Fibroblast of villous mesenchyme (primary cell): ENCODE measurements around the gene SKA2. TPM values are rescaled to one million over a fixed set of nuclear protein-coding genes. Genes with fewer than 3 reads are reported as not detected.

Source experiments
- DNase-seq: peaks from one replicate; pipeline ENCODE4 v3.0.0-alpha.2; 2010; ENCODE audit warnings: low read depth
- H3K4me3 ChIP-seq: 2 replicates; pipeline ENCODE4 v1.5.1; 2011; ENCODE audit warnings: low read depth, mild to moderate bottlenecking, low read length
- total RNA-seq: library from RNA; depleted of rRNA; stranded (reverse); fragments of >200 nt; gene quantifications from 2 replicates; pipeline ENCODE4 v1.2.3, GENCODE V29; 2012
- TF ChIP-seq, protein P1 (sequence below): IDR thresholded peaks from 2 replicates; pipeline ENCODE4 v1.5.1; 2012; ENCODE audit warnings: low read depth, mild to moderate bottlenecking, low read length; ENCODE audit not compliant: insufficient read depth

The SKA2 gene
- total RNA-seq: 52.2 and 68.2 TPM in 2 replicates

DNA sequence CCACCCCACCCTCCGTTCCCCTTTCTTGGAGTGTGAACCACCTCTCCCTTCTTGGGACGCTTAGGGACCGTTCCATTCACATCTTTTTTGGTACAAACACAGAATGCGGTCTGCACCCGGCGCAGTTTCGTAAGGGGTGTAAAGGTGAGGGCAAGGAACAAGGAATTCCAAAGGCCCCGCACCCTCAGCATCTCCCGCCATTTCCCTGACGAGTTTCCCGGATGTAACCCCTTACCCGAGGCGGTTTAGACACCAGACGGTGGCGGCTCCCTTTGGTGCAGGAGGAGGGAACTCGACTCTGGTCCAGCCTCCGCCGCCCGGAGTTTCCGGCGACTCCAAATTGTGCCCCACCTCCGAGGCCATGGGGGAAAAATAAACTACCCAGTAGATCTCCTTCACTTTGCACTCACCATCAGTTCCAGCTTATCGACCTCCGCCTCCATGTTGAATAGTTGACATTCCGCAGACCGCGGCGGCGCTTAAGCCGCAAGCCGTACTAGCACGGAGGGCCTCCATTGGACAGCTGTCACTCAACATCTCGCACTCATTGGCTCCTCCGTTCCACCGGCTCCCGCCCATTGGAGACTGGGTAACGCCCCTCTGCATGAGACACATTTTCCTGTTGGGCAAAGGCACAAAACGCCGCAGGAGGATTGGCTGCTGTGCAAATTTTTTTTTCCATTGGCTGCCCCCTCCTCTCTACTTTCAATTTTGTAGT is at the start of gene SKA2:
TSS of gene SKA2 (minus strand) at position 466 of the 718 bp plus-strand sequence. CDS start at position 443, 23 bp downstream.
- peak within 1 kb of the TSS; percentile 77 for H3K4me3 ChIP-seq
- DNase-seq: no peak
- TF ChIP-seq, protein P1, sequence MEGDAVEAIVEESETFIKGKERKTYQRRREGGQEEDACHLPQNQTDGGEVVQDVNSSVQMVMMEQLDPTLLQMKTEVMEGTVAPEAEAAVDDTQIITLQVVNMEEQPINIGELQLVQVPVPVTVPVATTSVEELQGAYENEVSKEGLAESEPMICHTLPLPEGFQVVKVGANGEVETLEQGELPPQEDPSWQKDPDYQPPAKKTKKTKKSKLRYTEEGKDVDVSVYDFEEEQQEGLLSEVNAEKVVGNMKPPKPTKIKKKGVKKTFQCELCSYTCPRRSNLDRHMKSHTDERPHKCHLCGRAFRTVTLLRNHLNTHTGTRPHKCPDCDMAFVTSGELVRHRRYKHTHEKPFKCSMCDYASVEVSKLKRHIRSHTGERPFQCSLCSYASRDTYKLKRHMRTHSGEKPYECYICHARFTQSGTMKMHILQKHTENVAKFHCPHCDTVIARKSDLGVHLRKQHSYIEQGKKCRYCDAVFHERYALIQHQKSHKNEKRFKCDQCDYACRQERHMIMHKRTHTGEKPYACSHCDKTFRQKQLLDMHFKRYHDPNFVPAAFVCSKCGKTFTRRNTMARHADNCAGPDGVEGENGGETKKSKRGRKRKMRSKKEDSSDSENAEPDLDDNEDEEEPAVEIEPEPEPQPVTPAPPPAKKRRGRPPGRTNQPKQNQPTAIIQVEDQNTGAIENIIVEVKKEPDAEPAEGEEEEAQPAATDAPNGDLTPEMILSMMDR: no peak

- no peak overlapping the region for H3K4me3 ChIP-seq
- no peak for DNase-seq
Observed at GRCh38 chr17:59202320-59202719, 47.3 kb upstream of the SKA2 start.

GRCh38 chr17:59199398-59199797 is 44.4 kb upstream of the SKA2 start:
- TF ChIP-seq, protein P1: no peak
- no peak for DNase-seq
- H3K4me3 ChIP-seq: no peak overlapping the region

More at GRCh38 chr17:59202320-59202719, 47.3 kb upstream of the SKA2 start:
- TF ChIP-seq, protein P1: no peak

DNA sequence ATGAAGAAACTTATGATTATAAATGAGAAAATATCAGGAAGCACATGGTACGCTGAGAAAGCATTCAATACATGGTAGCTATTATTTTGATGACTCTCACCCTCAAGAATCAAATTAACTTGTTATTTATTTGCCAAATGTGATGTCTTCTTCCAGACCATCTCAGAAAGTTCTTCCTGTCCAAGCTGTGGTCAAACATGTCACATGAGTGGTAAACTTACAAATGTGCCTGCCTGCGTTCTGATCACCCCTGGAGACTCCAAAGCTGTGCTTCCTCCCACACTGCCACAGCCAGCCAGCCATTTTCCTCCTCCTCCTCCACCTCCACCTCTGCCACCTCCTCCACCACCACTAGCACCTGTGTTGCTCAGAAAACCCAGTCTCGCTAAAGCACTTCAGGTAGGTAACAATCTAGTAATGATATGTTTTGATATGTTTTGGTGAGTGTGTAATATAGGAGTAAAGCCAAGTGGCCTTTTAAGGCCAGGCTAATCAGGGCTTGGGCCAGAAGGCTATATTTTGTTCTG is 38.4 kb upstream of the SKA2 start:
- TF ChIP-seq, protein P1: no peak
- H3K4me3 ChIP-seq: no peak overlapping the region
- no peak for DNase-seq

GRCh38 chr17:59190806-59191205 is 35.8 kb upstream of the SKA2 start:
- DNase-seq: no peak
- no peak overlapping the region for H3K4me3 ChIP-seq
- TF ChIP-seq, protein P1: no peak

- H3K4me3 ChIP-seq: no peak overlapping the region
- TF ChIP-seq, protein P1: no peak
- DNase-seq: peak; percentile 5
Observed at GRCh38 chr17:59186850-59187249, 31.9 kb upstream of the SKA2 start.
